ENCODE measurements around the gene RNF151.
"Not testable (repeated sequence)": the region's sequence is repeated elsewhere in the genome, so short reads cannot be mapped to it uniquely, and the experiment has no call there.

DNA sequence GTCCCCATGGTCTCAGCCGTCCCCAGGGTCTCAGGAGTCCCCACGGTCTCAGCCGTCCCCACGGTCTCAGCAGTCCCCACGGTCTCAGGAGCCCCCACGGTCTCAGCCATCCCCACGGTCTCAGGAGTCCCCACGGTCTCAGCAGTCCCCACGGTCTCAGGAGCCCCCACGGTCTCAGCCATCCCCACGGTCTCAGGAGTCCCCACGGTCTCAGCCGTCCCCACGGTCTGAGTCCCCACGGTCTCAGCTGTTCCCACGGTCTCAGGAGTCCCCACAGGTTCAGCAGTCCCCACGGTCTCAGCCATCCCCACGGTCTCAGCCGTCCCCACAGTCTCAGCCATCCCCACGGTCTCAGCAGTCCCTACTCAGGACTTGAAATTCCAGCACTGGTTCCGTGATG, 46.5 kb upstream of the RNF151 start:
- TF ChIP-seq, protein P1, sequence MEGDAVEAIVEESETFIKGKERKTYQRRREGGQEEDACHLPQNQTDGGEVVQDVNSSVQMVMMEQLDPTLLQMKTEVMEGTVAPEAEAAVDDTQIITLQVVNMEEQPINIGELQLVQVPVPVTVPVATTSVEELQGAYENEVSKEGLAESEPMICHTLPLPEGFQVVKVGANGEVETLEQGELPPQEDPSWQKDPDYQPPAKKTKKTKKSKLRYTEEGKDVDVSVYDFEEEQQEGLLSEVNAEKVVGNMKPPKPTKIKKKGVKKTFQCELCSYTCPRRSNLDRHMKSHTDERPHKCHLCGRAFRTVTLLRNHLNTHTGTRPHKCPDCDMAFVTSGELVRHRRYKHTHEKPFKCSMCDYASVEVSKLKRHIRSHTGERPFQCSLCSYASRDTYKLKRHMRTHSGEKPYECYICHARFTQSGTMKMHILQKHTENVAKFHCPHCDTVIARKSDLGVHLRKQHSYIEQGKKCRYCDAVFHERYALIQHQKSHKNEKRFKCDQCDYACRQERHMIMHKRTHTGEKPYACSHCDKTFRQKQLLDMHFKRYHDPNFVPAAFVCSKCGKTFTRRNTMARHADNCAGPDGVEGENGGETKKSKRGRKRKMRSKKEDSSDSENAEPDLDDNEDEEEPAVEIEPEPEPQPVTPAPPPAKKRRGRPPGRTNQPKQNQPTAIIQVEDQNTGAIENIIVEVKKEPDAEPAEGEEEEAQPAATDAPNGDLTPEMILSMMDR (conservative IDR thresholded peaks at IDR 0.05) = not testable (repeated sequence)
- TF ChIP-seq ZFX (IDR thresholded peaks at IDR 0.05) = not testable (repeated sequence)
